Ovary (tissue), 9 donors: ENCODE measurements around the gene PROK2. TPM values are rescaled to one million over a fixed set of nuclear protein-coding genes. Genes with fewer than 3 reads are reported as not detected.

ENCODE experiments used
- DNase-seq, 5 donors: peaks; one replicate each; pipeline ENCODE4 v3.0.0-alpha.2; 2019 to 2020
- H3K27ac ChIP-seq, 2 donors: fragments of 200-600 bp; one replicate each; pipeline versions ENCODE4 v1.5.1 to v1.8.0; 2019 to 2022
- H3K27me3 ChIP-seq: fragments of 200-600 bp; one replicate; pipeline ENCODE4 v1.8.0; 2022
- H3K36me3 ChIP-seq: fragments of 200-600 bp; sonication (generic); one replicate; pipeline ENCODE4 v1.5.1; 2019
- H3K4me1 ChIP-seq: one replicate; pipeline ENCODE4 v1.8.1; 2013; ENCODE audit warnings: mild to moderate bottlenecking, moderate library complexity; ENCODE audit not compliant: insufficient read depth
- H3K4me3 ChIP-seq: fragments of 200-600 bp; sonication (generic); one replicate; pipeline ENCODE4 v1.5.1; 2017
- H3K9me3 ChIP-seq, 2 donors: fragments of 200-600 bp in 1 of 2; sonication (generic) in 1 of 2; one replicate each; pipeline versions ENCODE4 v1.5.1 to v1.8.1; 2013 to 2019; ENCODE audit warnings: mild to moderate bottlenecking in 1 of 2, moderate library complexity in 1 of 2
- EP300 ChIP-seq: sonication (generic); formaldehyde crosslinking; IDR thresholded peaks from one replicate; pipeline ENCODE4 v1.6.1; 2017; ENCODE audit warnings: antibody characterized with exemption
- POLR2A ChIP-seq: fragments of 450-650 bp; IDR thresholded peaks from one replicate; pipeline ENCODE4 v1.6.1; 2017; ENCODE audit warnings: antibody characterized with exemption, mild to moderate bottlenecking, moderate library complexity
- WGBS, 3 donors: extraction: QIAGEN DNeasy Blood & Tissue Kit in 1 of 3; methylation state at CpG; one replicate each; pipeline versions ENCODE4 v1.1.5 to v1.1.7; 2013 to 2017; 5-methylcytosine and 5-hydroxymethylcytosine counted together
- intact Hi-C, 4 donors: fragments of 100-400 bp; cut with DNase I; formaldehyde crosslinking; loops; one replicate each; pipeline versions ENCODE4 v1.11.0 to v1.15.1; 2022 to 2023
- polyA plus RNA-seq, 2 donors: library from polyadenylated mRNA; stranded (reverse); fragments of 200-250 nt in 1 of 2; fragments of 350-450 nt in 1 of 2; fragmentation: Illumina TruSeq in 1 of 2; extraction: RNeasy Lipid Tissue Mini Kit (QIAGEN cat#74804) in 1 of 2; gene quantifications; one replicate each; pipeline ENCODE4 v1.2.3, GENCODE V29; 2013 to 2014
- total RNA-seq, 7 donors: library from RNA; depleted of rRNA in 2 of 7; stranded (reverse); fragments of >200 nt in 2 of 7; fragmentation: NEBNext Ultra II Directional in 3 of 7; extraction: Animal tissue kit (Norgen Biotek cat#: 25700) in 3 of 7; gene quantifications; one replicate each; pipeline versions ENCODE4 v1.1.0 to v1.2.4, GENCODE V29; 2016 to 2023
- TF ChIP-seq, protein P1 (sequence below), 3 donors: fragments of 450-650 bp in 2 of 3; fragments of 200-600 bp in 1 of 3; IDR thresholded peaks; one replicate each; pipeline versions ENCODE4 v1.5.1 to v1.8.0; 2016 to 2022; ENCODE audit warnings: antibody characterized with exemption in 3 of 3, mild to moderate bottlenecking in 1 of 3
- donor health status: DM: no; HTN: no; CAD: no; lungs with moderate emphysema.
- donor health status: DM: no; HTN: no; CAD: no.
- donor health status: Bipolar disorder and iron deficiency.
- donor health status: DM: yes; HTN: yes; CAD: no.
- donor health status: DM: no; HTN: no; CAD: no.
- donor health status: DM: yes; HTN: yes; CAD: no.

The PROK2 gene
- total and polyA plus RNA-seq, 9 donors, result 0.08 to 0.45 (median 0.20) TPM; not detected in 4

DNA sequence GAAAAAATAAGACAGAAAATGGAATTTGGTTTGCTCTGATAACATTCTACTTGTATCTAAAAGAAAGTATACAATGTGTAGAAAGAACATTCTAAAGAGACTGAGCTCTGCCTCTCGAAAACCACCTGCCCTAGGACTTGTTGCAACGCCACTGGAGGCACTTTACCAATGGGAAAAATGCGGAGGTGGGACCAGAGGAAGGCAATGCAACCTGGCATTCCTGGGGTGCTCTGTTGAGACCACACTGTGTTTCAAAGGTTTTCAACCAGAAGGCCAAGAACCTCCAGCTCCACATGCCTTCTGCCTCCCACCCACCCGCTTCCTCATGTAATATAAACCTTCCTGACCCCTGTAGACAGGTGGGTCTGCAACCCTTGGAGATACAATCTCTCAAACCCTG is 4.5 kb downstream of the PROK2 start:
- no peak for TF ChIP-seq POLR2A
- no peak for TF ChIP-seq EP300
- TF ChIP-seq, protein P1, sequence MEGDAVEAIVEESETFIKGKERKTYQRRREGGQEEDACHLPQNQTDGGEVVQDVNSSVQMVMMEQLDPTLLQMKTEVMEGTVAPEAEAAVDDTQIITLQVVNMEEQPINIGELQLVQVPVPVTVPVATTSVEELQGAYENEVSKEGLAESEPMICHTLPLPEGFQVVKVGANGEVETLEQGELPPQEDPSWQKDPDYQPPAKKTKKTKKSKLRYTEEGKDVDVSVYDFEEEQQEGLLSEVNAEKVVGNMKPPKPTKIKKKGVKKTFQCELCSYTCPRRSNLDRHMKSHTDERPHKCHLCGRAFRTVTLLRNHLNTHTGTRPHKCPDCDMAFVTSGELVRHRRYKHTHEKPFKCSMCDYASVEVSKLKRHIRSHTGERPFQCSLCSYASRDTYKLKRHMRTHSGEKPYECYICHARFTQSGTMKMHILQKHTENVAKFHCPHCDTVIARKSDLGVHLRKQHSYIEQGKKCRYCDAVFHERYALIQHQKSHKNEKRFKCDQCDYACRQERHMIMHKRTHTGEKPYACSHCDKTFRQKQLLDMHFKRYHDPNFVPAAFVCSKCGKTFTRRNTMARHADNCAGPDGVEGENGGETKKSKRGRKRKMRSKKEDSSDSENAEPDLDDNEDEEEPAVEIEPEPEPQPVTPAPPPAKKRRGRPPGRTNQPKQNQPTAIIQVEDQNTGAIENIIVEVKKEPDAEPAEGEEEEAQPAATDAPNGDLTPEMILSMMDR (IDR thresholded peaks at IDR 0.05), result no peak
- Histone ChIP-seq H3K4me3 (no peak overlapping the region), H3K36me3 (no peaks in the 10 kb centered on the region), H3K9me3 (no peaks in the 10 kb centered on the region), H3K27me3 (no peaks in the 10 kb centered on the region), H3K4me1 (peaks cover 8% of the 10 kb centered on the region), H3K27ac (no peak overlapping the region)
- 89 to 95% (median 92%) methylated on average over 4 of the region's 4 CpGs for WGBS, 3 donors
- DNase-seq, result no peak
- intact Hi-C loops, result no loop called here

DNA sequence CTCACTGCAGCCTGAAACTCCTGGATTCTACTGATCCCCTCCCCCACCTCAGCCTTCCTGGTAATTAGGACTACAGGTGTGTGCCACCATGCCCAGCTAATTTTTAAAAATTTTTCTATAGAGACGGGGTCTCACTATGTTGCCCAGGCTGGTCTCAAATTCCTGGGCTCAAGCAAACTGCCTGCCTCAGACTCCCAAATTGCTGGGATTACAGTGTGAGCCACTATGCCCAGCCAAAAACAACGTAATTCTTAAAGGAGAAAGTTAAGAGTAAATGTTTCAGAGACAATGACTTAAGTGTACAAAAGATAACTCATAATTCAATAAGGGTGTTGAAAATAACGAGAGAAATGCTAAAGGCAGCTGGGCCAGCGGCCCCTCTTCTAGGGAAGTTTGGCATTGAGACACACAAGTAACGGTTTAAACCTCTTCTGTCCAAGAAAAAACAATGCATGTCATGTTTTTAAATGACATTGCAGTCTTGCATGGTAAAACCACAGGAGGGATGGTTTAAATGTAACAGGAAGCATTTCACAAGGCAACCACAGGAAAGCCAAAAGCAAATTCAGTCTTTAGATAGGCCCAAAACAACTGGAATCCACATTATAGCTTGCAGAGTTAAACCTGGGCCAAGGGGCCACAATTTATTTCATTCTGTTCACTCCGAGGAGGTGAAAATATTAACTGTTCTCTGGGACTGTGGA is 5.1 kb downstream of the PROK2 start:
- Histone ChIP-seq H3K4me3 (no peak overlapping the region), H3K27ac (no peak overlapping the region), H3K36me3 (no peaks in the 10 kb centered on the region), H3K4me1 (peaks cover 4% of the 10 kb centered on the region), H3K27me3 (no peaks in the 10 kb centered on the region), H3K9me3 (no peaks in the 10 kb centered on the region)
- TF ChIP-seq, protein P1 (IDR thresholded peaks at IDR 0.05), result no peak
- no peak for TF ChIP-seq EP300
- no peak for TF ChIP-seq POLR2A
- no peak for DNase-seq
- 75 to 80% (median 79%) methylated on average over 6 of the region's 6 CpGs for WGBS, 3 donors
- intact Hi-C loops, result no loop called here

- no peaks in the 10 kb centered on the region for H3K36me3 ChIP-seq
- no peaks in the 10 kb centered on the region for H3K4me1 ChIP-seq
- H3K27ac ChIP-seq, result no peak overlapping the region
- WGBS, 3 donors, result 89 to 92% (median 91%) methylated on average over 3 of the region's 3 CpGs
- H3K4me3 ChIP-seq, result no peak overlapping the region
- DNase-seq, result no peak
- intact Hi-C loops, result no loop called here
- TF ChIP-seq EP300, result no peak
- TF ChIP-seq POLR2A, result no peak
- TF ChIP-seq, protein P1 (IDR thresholded peaks at IDR 0.05), result no peak
- H3K9me3 ChIP-seq, result no peaks in the 10 kb centered on the region
- H3K27me3 ChIP-seq, result no peaks in the 10 kb centered on the region
Observed at GRCh38 chr3:71778353-71778752, 6.6 kb downstream of the PROK2 start.

- Histone ChIP-seq H3K4me3 (no peak overlapping the region), H3K36me3 (no peaks in the 10 kb centered on the region), H3K4me1 (no peaks in the 10 kb centered on the region), H3K9me3 (no peaks in the 10 kb centered on the region), H3K27ac (no peak overlapping the region), H3K27me3 (no peaks in the 10 kb centered on the region)
- 71 to 84% (median 79%) methylated on average over 6 of the region's 6 CpGs for WGBS, 3 donors
- TF ChIP-seq EP300, result no peak
- TF ChIP-seq POLR2A, result no peak
- TF ChIP-seq, protein P1 (IDR thresholded peaks at IDR 0.05), result no peak
- intact Hi-C loops, result no loop called here
- no peak for DNase-seq
Observed at GRCh38 chr3:71776538-71776937, 8.4 kb downstream of the PROK2 start.
